ENCODE data around the gene SLC7A6.

DNA sequence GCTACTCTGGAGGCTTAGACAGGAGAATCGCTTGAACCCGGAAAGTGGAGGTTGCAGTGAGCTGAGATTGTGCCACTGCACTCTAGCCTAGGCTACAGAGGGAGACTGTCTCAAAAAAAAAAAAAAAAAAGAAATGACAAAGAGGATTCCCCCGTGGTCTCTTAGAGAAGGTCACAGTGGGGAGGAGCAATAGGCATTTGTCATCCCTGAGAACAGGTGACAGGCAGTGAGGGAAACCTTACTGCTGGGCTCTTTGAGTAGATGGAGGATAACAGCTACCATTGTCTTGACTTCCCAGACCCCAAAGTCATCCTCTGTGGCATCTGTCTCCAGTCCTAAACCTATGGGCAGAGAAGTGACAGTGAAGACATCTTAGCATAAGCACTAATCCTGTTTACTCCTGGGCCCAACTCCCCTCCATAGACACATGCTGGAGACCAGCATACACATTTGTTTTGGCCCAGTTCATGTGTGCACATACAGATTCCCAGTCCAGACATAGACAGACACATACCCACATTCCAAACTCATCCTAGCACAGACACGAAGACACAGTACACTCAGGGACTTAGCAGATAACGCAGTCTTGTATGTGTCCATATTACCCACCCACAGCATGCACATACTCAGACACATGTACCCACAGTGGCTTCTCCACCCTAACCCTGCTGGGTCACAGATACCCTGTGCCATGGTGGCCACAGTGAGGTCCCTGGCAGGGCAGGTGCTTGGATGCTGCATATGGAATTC lies 31.1 kb upstream of the SLC7A6 start:
- TF ChIP-seq, protein P1, sequence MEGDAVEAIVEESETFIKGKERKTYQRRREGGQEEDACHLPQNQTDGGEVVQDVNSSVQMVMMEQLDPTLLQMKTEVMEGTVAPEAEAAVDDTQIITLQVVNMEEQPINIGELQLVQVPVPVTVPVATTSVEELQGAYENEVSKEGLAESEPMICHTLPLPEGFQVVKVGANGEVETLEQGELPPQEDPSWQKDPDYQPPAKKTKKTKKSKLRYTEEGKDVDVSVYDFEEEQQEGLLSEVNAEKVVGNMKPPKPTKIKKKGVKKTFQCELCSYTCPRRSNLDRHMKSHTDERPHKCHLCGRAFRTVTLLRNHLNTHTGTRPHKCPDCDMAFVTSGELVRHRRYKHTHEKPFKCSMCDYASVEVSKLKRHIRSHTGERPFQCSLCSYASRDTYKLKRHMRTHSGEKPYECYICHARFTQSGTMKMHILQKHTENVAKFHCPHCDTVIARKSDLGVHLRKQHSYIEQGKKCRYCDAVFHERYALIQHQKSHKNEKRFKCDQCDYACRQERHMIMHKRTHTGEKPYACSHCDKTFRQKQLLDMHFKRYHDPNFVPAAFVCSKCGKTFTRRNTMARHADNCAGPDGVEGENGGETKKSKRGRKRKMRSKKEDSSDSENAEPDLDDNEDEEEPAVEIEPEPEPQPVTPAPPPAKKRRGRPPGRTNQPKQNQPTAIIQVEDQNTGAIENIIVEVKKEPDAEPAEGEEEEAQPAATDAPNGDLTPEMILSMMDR (IDR thresholded peaks at IDR 0.05; ENCODE audit: low read length) = no peak
- no peak for TF ChIP-seq EZH2 (IDR thresholded peaks at IDR 0.05; ENCODE audit: borderline replicate concordance, low read length)

Measured in OCI-LY1 (cell line).